Retinal pigment epithelial cell (primary cell): ENCODE results near the gene DLGAP4.
A peak's percentile ranks its signal among the peaks of the same experiment; 100 is the strongest.

ENCODE experiments used
- DNase-seq: peaks from one replicate; pipeline ENCODE4 v3.0.0-alpha.2; 2010; ENCODE audit warnings: low read depth
- H3K4me3 ChIP-seq: 2 replicates; pipeline ENCODE4 v1.5.1; 2011; ENCODE audit warnings: mild to moderate bottlenecking, low read length, control low read depth, moderate library complexity
- CTCF ChIP-seq: conservative IDR thresholded peaks from 2 replicates; pipeline ENCODE4 v1.5.1; 2011; ENCODE audit warnings: low read depth, low read length, control low read depth, inconsistent platforms

DLGAP4 gene

GRCh38 chr20:36544134-36545018, 238.2 kb downstream of the DLGAP4 start:
- peak overlapping the region; percentile 77 for H3K4me3 ChIP-seq
- DNase-seq = peak; percentile 86

GRCh38 chr20:36546111-36546736, 240.1 kb downstream of the DLGAP4 start:
- DNase-seq = no peak
- no peak overlapping the region for H3K4me3 ChIP-seq
- TF ChIP-seq CTCF = no peak

More at GRCh38 chr20:36544134-36545018, 238.2 kb downstream of the DLGAP4 start:
- TF ChIP-seq CTCF = no peak

- no peak for DNase-seq
- no peak for TF ChIP-seq CTCF
Measured at GRCh38 chr20:36547186-36548005, 241.3 kb downstream of the DLGAP4 start.

GRCh38 chr20:36548006-36548315, 241.8 kb downstream of the DLGAP4 start:
- TF ChIP-seq CTCF = peak; percentile 39
- no peak overlapping the region for H3K4me3 ChIP-seq
- DNase-seq = no peak

More at GRCh38 chr20:36547186-36548005, 241.3 kb downstream of the DLGAP4 start:
- H3K4me3 ChIP-seq = no peak overlapping the region

- no peak overlapping the region for H3K4me3 ChIP-seq
- DNase-seq = no peak
- TF ChIP-seq CTCF = no peak
Measured at GRCh38 chr20:36548704-36549627, 242.8 kb downstream of the DLGAP4 start.

GRCh38 chr20:36549628-36549941, 243.4 kb downstream of the DLGAP4 start:
- DNase-seq = no peak
- no peak overlapping the region for H3K4me3 ChIP-seq
- TF ChIP-seq CTCF = no peak
